Measurements from ENCODE around the gene GARIN5A.
"Not testable (repeated sequence)": the region's sequence is repeated elsewhere in the genome, so short reads cannot be mapped to it uniquely, and the experiment has no call there.

Gene GARIN5A

GRCh38 chr19:50488389-50489194 lies 11.9 kb upstream of the GARIN5A start:
- no peak for DNase-seq (ENCODE audit: low spot score)

GRCh38 chr19:50486823-50487515 lies 10.3 kb upstream of the GARIN5A start:
- no peak for DNase-seq (ENCODE audit: low spot score)

- no peak for DNase-seq (ENCODE audit: low spot score)
These were observed 8.8 kb upstream of the GARIN5A start for GRCh38 chr19:50485284-50485955.

DNA sequence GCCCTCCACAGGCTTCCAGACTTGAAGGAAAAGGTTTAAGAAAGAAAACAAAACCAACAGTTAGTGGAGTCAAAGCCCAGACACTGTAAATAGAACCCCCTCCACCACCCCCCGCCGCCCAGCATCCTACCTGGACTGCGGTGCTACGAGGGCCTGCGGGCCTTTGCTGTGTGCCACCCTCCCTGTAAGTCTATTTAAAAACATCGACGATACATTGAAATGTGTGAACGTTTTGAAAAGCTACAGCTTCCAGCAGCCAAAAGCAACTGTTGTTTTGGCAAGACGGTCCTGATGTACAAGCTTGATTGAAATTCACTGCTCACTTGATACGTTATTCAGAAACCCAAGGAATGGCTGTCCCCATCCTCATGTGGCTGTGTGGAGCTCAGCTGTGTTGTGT lies 6.3 kb upstream of the GARIN5A start:
- DNase-seq (ENCODE audit: low spot score) = no peak

DNA sequence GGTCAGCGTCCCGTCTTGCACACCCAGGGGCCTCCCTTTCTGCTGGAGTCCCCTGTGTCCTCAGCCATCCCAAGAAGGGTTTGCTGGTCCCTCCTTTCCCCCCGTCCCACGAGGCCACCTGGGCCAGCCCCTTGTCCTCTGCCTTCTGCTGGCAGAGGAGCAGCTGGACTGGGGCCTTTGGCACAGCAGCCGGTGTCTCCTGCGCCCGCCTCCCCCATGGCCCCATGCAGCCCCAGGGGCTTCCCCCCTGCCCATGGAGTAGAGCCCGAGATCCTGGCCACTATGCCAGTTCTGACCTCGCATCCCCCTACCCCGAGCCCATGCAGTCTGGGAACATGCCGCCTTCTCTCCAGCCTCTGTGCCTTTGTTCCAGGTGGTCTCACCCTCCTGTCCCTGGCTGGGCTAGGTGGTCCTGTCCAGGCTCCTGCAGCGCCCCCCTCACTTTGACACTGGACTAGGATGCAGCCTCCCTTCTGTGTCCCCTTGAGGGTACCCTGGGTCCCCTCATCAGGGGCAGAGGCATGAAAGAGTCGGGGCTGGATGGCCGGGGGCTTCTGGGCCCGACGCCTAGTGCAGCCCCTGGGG lies 5.7 kb upstream of the GARIN5A start:
- no peak for DNase-seq (ENCODE audit: low spot score)

DNA sequence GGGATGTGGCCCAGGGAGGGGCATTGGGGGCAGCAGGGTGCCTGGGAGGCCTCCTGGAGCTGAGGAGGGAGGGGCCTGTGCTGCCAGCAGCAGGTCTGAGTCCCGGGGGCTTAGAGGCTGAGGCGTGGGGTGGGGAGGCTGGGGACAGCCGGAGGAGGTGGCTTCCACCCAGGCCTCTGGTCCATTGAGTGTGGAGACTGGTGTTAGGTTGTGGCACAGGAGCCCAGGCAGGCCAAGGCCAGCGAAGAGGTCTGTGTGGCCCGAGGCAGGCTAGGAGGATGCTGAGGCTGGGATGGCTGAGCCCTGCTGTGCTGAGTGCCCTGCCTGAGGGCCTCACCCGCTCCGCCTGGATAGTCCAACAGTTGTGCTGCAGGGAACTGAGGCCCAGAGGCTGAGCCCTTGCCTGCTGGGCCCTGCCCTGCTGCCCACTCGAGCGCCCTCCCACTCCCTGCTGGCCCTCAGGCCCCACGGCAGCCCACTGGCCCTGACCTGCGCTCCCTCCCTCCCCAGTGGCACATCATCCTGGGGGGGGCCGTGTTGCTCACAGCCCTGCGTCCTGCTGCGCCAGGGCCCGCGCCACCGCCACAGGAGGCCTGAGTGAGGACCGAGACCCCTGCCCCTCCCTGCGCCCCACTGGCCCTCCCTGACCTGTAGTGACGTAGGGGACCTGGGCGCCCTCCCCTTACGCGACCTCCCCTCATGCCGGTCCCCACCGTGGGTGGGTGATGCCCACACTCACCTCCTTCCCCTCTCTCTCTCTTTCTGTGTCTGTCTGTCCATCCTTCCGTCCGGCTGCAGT lies 4.9 kb upstream of the GARIN5A start:
- no peak for DNase-seq (ENCODE audit: low spot score)

DNA sequence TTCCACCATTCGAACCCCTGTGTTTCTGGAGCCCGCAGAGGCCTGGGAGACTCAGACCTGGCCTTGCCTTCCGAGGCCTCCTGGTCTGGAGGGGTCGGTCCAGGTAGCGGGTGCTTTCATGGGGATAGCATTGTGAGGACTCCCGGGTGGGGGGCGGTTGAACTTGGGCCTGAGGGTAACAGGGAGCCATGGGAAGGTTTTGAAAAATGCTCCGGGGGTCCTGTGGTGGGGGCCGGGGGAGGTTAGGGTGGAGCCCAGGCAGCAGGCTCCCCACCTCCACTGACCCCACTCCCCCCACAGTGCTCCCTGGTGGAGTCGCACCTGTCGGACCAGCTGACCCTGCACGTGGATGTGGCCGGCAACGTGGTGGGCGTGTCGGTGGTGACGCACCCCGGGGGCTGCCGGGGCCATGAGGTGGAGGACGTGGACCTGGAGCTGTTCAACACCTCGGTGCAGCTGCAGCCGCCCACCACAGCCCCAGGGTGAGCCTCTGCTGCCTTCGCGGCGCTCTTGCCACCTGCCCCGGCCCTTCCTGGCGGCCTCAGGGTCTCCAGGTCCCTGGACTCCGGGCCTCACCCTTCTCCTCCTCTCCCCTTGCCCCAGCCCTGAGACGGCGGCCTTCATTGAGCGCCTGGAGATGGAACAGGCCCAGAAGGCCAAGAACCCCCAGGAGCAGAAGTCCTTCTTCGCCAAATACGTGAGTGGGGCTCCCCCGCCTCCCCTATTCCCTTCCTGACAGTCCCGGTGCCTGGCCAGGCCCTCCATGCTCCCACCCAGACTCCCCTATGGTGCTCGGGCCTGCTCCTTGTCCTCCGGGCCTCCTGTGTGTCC lies 3.8 kb upstream of the GARIN5A start:
- no peak for DNase-seq (ENCODE audit: low spot score)

DNA sequence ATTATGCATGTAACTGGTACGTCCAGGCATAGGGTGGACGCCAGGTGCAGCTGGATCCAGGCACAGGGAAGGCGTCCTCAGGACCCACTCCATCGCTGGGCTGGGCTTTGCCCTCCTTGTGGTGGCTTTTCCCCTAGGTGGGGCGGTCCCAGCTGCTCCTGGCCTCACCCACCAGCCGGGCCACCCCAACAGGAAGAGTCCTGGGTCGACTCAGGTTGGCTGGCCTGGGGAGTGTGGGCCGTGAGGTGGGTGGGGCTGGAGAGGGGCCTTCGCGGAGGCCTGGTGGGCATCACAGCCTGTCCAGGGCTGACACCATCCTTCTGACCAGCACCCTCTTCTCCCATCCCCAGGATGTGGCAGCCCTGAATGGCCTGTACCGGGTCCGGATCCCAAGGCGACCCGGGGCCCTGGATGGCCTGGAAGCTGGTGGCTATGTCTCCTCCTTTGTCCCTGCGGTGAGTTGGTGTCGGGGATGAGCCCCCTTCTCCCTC lies 3.2 kb upstream of the GARIN5A start:
- no peak for DNase-seq (ENCODE audit: low spot score)

DNA sequence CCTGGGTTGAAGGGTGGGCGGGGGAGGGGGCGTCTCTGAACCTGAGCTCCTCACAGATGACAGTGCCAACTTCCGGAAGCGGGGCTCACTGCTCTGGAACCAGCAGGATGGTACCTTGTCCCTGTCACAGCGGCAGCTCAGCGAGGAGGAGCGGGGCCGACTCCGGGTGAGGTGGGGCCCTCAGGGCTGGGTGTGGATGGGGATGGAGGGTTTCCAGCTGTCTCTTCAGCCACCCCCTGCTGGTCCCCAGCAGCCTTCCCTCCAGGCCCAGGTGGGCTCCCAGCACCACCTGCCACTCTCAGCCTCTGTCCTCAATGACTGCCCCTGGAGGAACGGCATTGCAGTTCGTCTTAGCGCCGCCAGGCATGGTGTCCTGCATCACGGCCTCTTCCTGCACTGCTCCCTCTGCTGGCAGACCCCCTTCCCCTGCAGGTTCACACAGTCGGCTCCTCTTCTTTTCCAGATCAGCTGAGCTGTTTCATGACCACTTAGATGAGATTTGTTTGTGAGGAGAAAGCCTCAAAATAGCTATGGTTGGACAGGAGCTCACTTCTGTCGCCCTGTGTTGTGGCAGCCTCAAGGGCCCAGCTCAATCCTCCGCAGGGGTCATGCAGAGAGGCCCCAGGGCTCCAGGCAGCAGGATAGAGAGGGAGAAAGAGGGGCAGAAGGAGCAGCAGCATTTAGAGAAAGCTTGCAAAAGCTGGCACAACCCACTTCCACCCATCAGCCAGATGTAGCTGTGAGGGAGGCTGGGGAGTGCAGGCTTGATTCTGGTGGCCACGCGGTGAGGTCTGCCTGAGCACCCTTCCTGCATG lies 2.5 kb upstream of the GARIN5A start:
- DNase-seq (ENCODE audit: low spot score) = no peak

- DNase-seq (ENCODE audit: low spot score) = no peak
These were observed 1.3 kb upstream of the GARIN5A start for GRCh38 chr19:50477751-50478515.

DNA sequence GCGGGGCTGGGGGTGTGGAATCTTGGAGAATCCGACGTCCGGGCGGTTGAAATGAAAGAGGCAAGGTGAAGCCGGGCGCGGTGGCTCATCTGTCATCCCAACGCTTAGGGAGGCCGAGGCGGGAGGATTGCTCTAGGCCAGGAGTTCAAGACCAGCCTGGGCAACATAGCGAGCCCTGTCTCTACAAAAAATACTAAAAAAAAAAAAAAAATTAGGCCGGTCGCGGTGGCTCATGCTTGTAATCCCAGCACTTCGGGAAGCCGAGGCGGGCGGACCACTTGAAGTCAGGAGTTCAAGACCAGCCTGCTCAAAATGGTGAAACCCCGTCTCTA lies 225 bp upstream of the GARIN5A start:
- no peak for DNase-seq (ENCODE audit: low spot score)

- no peak for DNase-seq (ENCODE audit: low spot score)
These were observed 868 bp downstream of the GARIN5A start for GRCh38 chr19:50475736-50476223.

GRCh38 chr19:50475101-50475568 lies 1.5 kb downstream of the GARIN5A start:
- no peak for DNase-seq (ENCODE audit: low spot score)

DNA sequence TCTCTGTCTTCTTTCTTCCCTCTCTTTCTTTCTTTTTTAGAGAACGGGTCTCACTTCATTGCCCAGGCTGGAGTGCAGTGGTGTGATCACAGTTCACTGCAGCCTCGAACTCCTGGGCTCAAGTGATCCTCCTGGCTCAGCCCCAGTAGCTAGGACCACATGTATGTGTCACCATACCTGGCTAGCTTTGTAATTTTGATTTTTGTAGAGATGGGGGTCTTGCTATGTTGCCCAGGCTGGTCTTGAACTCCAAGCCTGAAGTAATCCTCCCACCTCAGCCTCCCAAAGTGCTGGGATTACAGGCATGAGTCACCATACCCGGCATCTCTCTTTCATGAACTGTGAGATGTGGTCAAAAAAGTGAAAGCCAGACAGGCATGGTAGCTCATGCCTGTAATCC lies 3.3 kb downstream of the GARIN5A start:
- not testable (repeated sequence) for DNase-seq (ENCODE audit: low spot score)

DNA sequence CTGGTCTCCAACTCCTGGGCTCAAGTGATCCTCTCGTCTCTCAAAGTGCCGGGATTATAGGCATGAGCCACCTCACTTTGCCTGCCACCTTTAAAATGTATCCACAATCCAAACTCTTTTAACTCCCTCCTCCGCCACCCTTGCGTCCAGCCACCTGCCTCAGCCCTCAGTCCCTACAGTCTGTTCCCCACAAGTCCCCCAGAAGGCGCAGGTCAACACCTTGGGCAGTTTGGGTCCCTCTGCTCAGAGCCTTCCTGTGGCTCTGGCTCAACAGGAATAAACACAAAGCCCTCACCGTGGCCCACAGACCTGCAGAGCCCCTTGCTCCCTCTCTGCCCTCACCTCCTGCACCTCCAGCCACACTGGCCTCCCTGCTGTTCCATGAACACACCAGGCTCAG lies 7.8 kb downstream of the GARIN5A start:
- no peak for DNase-seq (ENCODE audit: low spot score)

DNA sequence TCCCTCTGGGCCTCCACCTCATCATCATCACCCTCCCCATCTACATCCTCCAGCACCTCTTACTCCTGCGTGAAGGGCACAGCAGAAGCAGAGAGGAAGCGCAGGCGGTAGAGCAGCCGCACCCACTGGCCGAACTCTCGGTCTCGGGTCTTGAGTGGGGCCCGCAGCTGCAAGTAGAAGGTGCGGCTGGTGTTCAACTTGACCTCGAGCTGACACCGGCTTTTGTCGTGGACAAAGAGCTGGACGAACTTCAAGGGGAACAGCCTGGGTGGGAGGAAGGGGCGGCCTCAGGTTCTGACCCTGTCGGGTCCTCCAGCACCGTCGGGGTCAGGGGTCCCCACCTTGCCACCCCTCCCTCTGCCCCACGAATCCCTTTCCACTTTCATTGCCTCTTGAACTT lies 9.1 kb downstream of the GARIN5A start:
- DNase-seq (ENCODE audit: low spot score) = no peak

DNA sequence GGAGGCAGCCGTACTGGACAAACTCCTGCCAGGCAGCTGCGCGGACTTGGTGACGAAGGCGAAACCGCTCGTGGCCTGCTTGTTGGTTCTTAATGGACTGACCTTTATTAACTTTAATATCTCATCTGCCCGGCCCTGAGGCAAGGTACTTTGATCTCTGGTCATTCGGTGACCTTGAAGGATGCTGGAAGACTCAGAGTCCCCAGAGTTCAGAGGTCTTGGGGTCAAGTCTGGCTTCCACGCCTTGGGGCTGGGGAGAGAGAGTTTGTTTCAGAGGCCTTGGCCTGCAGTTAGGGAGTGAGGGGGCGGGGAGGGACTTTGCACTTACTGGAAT lies 10.0 kb downstream of the GARIN5A start:
- DNase-seq (ENCODE audit: low spot score) = no peak

DNA sequence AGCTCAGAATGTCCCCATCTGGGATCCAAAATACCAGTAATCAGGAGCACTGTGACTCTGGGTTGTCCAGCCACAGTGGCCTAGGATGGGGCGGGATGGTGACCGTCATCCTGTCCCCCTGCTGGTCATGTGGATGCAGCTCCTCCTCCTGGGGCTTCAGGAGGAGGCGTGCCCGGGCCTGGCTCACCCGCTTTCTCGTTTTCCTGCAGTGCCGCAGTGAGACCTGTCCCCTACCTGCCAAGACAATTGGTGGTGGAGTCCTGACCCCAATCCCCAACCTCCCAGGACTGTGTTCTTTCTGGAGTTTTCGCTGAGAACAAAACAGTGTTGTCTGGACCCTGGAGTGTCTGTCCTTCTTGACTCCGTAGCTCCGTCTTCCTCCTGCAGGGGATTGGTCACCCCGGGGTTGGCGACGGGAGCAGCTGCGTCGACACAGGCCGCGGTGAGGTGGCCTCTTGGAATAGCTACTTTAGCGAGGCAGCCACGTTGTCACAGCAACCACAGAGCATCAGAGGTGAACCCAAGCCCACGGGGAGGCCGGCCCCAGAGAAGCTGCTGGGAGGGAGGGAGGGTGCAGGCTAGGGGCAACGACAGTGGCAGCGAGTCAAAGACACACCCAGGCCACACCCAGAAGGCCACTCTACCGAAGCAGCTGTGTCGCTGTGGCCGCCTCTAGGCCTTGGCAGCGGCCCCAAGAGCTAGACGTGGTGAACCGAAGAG lies 10.5 kb downstream of the GARIN5A start:
- no peak for DNase-seq (ENCODE audit: low spot score)
